ENCODE measurements around the gene PITPNC1. TPM values are rescaled to one million over a fixed set of nuclear protein-coding genes. Genes with fewer than 3 reads are reported as not detected.
A peak's percentile ranks its signal among the peaks of the same experiment; 100 is the strongest.

PITPNC1 gene
- total RNA-seq, 1 experiment from 2014 or later, result 35.5 TPM

- BruUV-seq (replicated peaks), result no TSS peak
- CTCF ChIA-PET, result interaction anchor here (0.5 to 2.7 kb wide), 9 partner anchors 8 to 249 kb away, joined by 3 to 21 read pairs (median 5); no protein-coding TSS in a partner anchor
- no peaks in the 10 kb centered on the region for H3K27me3 ChIP-seq (replicated peaks; ENCODE audit: insufficient read depth, low read depth, low read length, poor library complexity)
- TF ChIP-seq, protein P1, sequence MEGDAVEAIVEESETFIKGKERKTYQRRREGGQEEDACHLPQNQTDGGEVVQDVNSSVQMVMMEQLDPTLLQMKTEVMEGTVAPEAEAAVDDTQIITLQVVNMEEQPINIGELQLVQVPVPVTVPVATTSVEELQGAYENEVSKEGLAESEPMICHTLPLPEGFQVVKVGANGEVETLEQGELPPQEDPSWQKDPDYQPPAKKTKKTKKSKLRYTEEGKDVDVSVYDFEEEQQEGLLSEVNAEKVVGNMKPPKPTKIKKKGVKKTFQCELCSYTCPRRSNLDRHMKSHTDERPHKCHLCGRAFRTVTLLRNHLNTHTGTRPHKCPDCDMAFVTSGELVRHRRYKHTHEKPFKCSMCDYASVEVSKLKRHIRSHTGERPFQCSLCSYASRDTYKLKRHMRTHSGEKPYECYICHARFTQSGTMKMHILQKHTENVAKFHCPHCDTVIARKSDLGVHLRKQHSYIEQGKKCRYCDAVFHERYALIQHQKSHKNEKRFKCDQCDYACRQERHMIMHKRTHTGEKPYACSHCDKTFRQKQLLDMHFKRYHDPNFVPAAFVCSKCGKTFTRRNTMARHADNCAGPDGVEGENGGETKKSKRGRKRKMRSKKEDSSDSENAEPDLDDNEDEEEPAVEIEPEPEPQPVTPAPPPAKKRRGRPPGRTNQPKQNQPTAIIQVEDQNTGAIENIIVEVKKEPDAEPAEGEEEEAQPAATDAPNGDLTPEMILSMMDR (conservative IDR thresholded peaks at IDR 0.05; ENCODE audit: low read depth, low read length), result peak; percentile 57
- TF ChIP-seq EZH2 (IDR thresholded peaks at IDR 0.05; ENCODE audit: borderline replicate concordance, low read depth, low read length, poor library complexity, severe bottlenecking), result no peak
- peak; percentile 90 for DNase-seq (ENCODE audit: low spot score)
- H3K4me1 ChIP-seq (ENCODE audit: insufficient read depth, low read length, poor library complexity, severe bottlenecking), result peaks cover 21% of the 10 kb centered on the region
- H3K9me3 ChIP-seq (ENCODE audit: low read depth, low read length, poor library complexity, severe bottlenecking), result no peaks in the 10 kb centered on the region
- H3K27ac ChIP-seq (ENCODE audit: low read depth, low read length, poor library complexity, severe bottlenecking), result peak overlapping the region; percentile 91
- POLR2A ChIA-PET (ENCODE audit: low non-redundant PET), result interaction anchor here (0.6 kb wide), 1 partner anchor 90 kb away, joined by 26 read pairs; no protein-coding TSS in a partner anchor
- H3K4me3 ChIP-seq (ENCODE audit: low read depth, low read length, poor library complexity, severe bottlenecking), result peak overlapping the region; percentile 96
- H3K36me3 ChIP-seq (ENCODE audit: insufficient read depth, low read length, poor library complexity, severe bottlenecking), result no peaks in the 10 kb centered on the region
- intact Hi-C loops (cut with micrococcal nuclease; ENCODE audit: unreplicated experiment), result loop anchor here (1.0 to 5.0 kb wide), 3 partner anchors 62 to 229 kb away; no protein-coding TSS in a partner anchor
Measured at GRCh38 chr17:67378454-67379250, 1.6 kb downstream of the PITPNC1 start.

GRCh38 chr17:67379251-67379630 lies 2.2 kb downstream of the PITPNC1 start:
- Histone ChIP-seq H3K27me3 (replicated peaks; ENCODE audit: insufficient read depth, low read depth, low read length, poor library complexity) (no peaks in the 10 kb centered on the region), H3K4me3 (ENCODE audit: low read depth, low read length, poor library complexity, severe bottlenecking) (peak overlapping the region; percentile 96), H3K4me1 (ENCODE audit: insufficient read depth, low read length, poor library complexity, severe bottlenecking) (peaks cover 20% of the 10 kb centered on the region), H3K9me3 (ENCODE audit: low read depth, low read length, poor library complexity, severe bottlenecking) (no peaks in the 10 kb centered on the region), H3K27ac (ENCODE audit: low read depth, low read length, poor library complexity, severe bottlenecking) (peak overlapping the region; percentile 49), H3K36me3 (ENCODE audit: insufficient read depth, low read length, poor library complexity, severe bottlenecking) (no peaks in the 10 kb centered on the region)
- CTCF ChIA-PET, result interaction anchor here (0.5 to 2.7 kb wide), 5 partner anchors 62 to 249 kb away, joined by 3 to 21 read pairs (median 6); no protein-coding TSS in a partner anchor
- TF ChIP-seq EZH2 (IDR thresholded peaks at IDR 0.05; ENCODE audit: borderline replicate concordance, low read depth, low read length, poor library complexity, severe bottlenecking), result no peak
- TF ChIP-seq, protein P1 (conservative IDR thresholded peaks at IDR 0.05; ENCODE audit: low read depth, low read length), result no peak
- POLR2A ChIA-PET (ENCODE audit: low non-redundant PET), result no interaction called here
- no peak for DNase-seq (ENCODE audit: low spot score)
- intact Hi-C loops (cut with micrococcal nuclease; ENCODE audit: unreplicated experiment), result loop anchor here (1.0 to 5.0 kb wide), 3 partner anchors 62 to 228 kb away; no protein-coding TSS in a partner anchor
- no TSS peak for BruUV-seq (replicated peaks)

GRCh38 chr17:67381929-67382257 lies 4.8 kb downstream of the PITPNC1 start:
- POLR2A ChIA-PET (ENCODE audit: low non-redundant PET), result no interaction called here
- BruUV-seq (replicated peaks), result no TSS peak
- CTCF ChIA-PET, result interaction anchor here (1.7 kb wide), 1 partner anchor 94 kb away, joined by 3 read pairs; no protein-coding TSS in a partner anchor

More at GRCh38 chr17:67381929-67382257, 4.8 kb downstream of the PITPNC1 start:
- no peak for DNase-seq (ENCODE audit: low spot score)
- Histone ChIP-seq H3K27me3 (replicated peaks; ENCODE audit: insufficient read depth, low read depth, low read length, poor library complexity) (no peaks in the 10 kb centered on the region), H3K36me3 (ENCODE audit: insufficient read depth, low read length, poor library complexity, severe bottlenecking) (no peaks in the 10 kb centered on the region), H3K4me1 (ENCODE audit: insufficient read depth, low read length, poor library complexity, severe bottlenecking) (no peaks in the 10 kb centered on the region), H3K9me3 (ENCODE audit: low read depth, low read length, poor library complexity, severe bottlenecking) (no peaks in the 10 kb centered on the region), H3K4me3 (ENCODE audit: low read depth, low read length, poor library complexity, severe bottlenecking) (no peak overlapping the region), H3K27ac (ENCODE audit: low read depth, low read length, poor library complexity, severe bottlenecking) (no peak overlapping the region)
- no peak for TF ChIP-seq EZH2 (IDR thresholded peaks at IDR 0.05; ENCODE audit: borderline replicate concordance, low read depth, low read length, poor library complexity, severe bottlenecking)
- TF ChIP-seq, protein P1 (conservative IDR thresholded peaks at IDR 0.05; ENCODE audit: low read depth, low read length), result no peak
- intact Hi-C loops (cut with micrococcal nuclease; ENCODE audit: unreplicated experiment), result no loop called here

All from A673 (cell line).